GM12873 (cell line): Measurements from ENCODE around the gene LSM6.

Source experiments
- TF ChIP-seq, protein P1 (sequence below): IDR thresholded peaks from 2 replicates; pipeline ENCODE4 v1.5.1; 2012; ENCODE audit warnings: low read depth, mild to moderate bottlenecking, moderate library complexity, low read length, control low read depth; ENCODE audit not compliant: insufficient read depth; ENCODE audit errors: missing control alignments

Gene LSM6

DNA sequence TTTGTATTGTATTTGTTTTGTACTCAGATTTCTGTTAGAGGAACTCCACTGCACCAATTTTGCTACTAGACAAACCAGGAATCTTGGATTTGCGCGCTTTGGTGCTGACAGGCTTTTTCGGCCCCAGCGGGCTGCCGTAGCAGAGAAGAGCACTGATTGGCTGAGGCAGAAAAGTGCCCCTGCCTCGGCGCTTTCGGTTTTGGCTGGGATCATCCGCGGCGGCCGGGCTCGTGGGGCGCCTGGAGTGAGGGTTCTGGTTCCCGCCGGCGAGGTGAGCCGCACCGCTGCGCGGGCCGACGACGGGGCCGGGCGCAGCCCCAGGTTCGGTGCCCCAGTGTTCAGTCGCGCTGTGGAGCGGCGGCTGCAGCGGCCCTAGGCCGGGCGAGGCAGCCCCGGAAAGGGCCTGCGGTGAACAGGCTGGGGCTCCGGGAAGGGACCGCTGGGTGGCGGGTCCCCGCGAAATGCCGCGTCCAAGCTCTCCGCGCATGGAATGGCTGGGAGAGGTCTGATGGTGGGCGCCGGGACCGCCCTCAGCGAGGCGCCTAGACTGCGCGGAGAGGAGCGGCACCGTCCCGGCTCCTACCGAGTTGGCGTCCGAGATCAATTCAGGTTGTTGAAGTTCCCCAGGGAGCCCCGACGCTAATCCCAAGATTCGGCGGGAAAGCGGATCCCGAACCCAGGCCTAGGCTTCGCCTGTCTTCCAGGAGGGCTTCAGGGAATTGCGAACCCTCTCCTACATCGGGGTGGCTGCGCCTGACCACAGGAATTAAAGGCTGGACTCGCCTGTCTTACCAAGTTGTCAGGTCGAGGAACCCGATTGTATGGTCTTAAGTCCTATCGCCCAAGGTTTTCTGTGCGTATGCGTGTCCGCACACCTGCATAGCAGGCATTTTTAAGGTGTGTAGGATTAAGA lies at the start of gene LSM6:
TSS of gene LSM6 (plus strand) at position 178 of the 913 bp plus-strand sequence. CDS start 7,204 bp downstream, outside the sequence.
- TF ChIP-seq, protein P1, sequence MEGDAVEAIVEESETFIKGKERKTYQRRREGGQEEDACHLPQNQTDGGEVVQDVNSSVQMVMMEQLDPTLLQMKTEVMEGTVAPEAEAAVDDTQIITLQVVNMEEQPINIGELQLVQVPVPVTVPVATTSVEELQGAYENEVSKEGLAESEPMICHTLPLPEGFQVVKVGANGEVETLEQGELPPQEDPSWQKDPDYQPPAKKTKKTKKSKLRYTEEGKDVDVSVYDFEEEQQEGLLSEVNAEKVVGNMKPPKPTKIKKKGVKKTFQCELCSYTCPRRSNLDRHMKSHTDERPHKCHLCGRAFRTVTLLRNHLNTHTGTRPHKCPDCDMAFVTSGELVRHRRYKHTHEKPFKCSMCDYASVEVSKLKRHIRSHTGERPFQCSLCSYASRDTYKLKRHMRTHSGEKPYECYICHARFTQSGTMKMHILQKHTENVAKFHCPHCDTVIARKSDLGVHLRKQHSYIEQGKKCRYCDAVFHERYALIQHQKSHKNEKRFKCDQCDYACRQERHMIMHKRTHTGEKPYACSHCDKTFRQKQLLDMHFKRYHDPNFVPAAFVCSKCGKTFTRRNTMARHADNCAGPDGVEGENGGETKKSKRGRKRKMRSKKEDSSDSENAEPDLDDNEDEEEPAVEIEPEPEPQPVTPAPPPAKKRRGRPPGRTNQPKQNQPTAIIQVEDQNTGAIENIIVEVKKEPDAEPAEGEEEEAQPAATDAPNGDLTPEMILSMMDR = peak; percentile 14

DNA sequence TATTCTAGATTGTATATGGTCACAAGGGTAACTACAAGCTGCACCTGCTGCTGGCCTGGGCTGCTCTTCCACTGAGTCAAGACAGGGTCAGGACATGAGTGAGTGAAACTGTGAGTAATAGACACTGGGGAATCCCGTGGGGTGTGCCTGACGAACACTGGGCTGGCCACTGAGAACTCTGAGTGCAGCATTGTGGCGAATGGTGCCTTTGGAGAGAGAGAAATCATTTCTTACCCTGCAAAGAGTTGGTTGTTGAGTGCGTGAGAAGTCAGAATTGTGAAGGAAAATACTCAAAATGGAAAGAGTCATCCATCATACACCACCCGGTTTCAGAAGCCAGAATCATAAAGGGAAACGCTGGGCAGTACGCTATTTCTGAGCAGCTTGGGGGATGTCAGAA lies 43.1 kb upstream of the LSM6 start:
- TF ChIP-seq, protein P1 = no peak

DNA sequence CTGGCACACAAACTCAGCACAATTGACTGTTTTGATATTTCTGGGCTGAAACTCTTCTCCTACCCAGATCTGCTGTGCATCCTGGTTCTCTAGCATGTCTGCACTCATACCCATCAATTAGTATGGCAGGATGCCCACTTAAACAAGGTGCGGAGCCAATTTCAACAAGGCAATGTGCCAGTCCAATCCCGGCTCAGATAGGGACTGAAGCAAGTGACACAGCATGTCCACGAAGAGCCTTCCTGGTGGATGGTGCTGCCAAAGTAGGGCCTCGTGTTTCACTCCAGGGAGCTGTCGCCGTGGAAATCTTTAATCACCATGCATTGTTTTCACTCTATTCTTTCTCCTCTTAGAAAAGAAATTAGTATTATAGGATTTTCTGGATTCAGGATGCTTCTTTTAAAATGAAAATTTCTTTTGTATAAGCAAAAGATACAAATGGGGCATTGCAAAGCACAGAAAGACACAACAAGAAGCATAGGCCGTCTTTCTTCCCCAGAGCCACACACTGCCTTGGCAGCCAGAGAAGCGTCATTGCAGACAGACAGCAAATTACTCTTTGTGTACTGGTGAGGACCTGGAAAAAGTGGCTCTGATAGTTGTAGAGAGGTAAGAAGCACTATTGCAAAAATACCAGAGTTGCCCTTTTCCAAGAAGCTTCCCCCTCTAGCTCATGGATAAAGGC lies 40.6 kb upstream of the LSM6 start:
- TF ChIP-seq, protein P1 = no peak

DNA sequence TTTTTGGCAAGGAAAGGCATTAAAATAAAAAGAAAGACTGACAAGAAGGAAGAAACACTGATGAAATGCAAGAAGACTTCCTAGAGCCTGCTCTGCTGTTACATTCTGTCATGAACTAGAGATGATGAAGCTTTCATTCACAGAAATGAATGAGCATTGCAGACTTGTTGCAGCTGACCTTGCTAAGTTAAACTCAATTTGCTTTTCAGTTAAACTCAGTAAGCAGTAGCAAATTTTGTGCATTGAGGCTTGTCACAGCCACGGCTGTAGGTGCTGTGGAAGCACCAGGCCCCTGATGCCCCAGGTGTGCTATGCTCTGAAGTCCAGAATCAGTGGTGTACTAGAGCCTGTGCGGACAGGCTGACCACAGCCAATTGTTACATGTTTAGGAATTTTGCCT lies 39.6 kb upstream of the LSM6 start:
- TF ChIP-seq, protein P1 = no peak

DNA sequence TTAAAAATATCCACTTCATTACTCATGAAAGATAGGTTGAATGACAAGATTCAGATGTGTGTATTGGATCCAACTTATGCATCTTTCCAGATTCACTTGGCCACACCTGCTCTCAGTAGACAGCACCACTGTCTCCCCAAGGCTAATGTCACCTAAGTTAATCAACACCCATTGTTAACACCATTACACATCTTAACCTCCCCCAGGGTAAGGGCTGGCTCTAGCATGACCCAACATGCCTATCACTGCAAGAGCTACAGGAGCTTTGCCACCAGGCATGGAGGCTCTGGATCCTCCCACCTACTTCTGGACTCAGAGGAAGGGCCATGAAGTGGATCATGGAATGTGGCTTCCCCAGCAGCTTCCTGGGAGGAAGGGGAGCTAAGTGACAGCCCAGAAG lies 32.8 kb upstream of the LSM6 start:
- TF ChIP-seq, protein P1 = no peak

DNA sequence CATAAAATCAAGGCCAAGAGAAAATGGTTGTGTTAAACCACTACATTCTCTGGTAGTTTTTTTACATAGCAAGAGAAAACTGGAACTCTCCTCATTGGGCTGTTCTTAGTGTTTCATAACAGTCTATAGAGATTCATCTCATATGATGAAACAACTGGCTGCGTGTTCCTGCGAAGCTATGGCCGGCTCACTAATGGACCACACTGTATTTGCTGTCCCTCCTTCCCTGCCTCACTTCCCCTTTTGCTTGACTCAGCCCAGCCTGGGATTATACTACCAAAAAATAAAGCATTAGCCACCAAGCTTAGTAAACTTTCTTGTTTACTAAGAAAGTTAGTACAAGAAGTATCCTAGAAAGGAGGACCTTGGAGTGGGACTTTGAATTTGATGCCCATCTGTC lies 31.6 kb upstream of the LSM6 start:
- TF ChIP-seq, protein P1 = no peak

GRCh38 chr4:146146918-146147317 lies 28.6 kb upstream of the LSM6 start:
- TF ChIP-seq, protein P1 = no peak
